Measurements from ENCODE around the gene MAP2K2.
A peak's percentile ranks its signal among the peaks of the same experiment; 100 is the strongest.
"Not testable (repeated sequence)": the region's sequence is repeated elsewhere in the genome, so short reads cannot be mapped to it uniquely, and the experiment has no call there.

MAP2K2 gene

DNA sequence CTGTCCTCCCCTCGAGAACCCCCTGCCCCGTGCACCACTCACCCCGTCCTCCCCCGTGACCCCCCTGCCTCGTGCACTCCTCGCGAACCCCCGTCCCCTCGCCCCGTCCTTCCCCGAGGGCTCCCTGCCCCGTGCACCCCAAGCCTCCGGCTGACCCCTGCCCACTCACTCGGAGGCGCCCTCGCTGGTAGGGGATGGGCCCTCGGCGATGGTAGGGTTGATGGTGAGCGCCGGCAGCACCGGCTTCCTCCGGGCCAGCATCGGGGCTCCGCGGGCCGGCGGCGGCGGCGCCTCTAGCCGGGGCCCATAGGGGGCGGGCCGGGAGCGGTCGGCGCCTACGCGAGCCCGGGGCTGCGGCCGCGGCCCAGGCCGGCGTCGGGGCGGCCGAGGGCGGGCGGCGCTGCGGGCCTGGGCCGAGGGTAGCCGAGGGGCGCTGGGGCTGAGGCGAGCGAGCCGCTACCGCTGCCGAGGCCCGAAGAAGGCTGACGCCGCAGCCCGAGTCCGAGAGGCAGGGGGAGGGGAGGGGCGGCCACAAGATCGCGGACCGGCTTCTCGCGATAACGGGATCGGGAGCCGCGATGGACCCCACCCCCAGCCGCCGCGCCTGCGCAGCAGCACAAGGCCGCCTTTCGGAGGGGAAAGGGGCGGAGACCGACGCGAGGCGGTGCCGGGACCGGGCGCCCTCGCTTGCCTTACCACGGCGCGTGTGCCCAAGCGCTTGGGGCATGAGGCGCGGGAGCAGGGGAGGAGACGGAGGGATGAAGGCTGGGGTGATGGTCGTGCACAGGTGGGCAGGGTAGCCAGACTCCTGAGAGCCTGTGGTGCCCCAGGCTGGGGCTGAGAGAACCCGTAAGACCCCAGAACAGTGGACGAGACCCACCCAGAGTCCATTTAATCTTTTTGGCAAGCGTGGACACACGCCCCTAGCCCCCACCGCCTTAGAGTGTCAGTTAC lies at the start of gene MAP2K2:
Gene MAP2K2 (minus strand): TSS at position 508 of the 954 bp plus-strand sequence. CDS start 247 bp downstream, at position 261.
- DNase-seq, result peak; percentile 91

DNA sequence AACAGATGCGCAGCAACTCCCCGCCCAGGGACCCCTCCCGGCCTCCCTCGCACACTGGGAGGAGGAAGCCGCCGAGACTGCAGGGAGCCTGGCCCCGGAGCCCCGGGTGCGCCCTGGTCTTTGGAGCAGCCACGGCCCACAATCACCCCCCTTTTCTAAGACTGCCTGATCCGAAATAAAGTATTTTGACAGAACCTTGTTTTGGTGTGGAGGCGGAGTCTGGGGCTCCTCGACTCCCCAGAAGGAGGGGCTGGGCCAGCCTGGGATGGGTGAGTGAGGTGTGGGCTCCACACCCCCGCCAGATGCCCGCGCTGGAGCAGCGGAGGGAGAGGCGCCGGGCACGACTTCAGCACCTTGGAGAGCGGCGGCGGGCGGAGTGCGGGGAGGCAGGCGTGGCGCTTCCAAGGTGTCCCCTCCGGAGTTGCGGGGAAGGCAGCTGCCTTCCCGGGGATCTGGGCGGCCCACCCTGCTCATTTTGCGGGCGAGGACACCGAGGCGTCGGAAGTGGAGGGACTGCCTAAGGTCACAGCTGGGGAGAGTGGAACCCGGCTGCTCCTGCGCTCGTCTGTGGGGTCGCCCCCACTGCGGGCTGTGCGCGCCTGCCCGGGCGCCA lies 49.0 kb upstream of the MAP2K2 start:
- peak; percentile 35 for DNase-seq

DNA sequence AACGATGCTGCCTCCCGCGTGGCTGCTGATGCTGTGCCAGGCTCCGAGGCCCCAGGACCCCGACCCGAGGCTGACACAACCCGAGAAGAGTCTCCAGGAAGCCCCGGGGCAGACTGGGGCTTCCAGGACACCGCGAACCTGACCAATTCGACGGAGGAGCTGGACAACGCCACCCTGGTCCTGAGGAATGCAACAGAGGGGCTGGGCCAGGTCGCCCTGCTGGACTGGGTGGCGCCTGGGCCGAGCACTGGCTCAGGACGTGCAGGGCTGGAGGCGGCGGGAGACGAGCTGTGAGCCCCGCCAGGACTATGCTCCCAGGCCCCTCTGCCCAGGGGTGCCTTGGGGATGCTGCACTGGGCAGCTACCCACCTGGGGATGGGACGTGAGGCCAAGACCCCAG lies 47.8 kb upstream of the MAP2K2 start:
- DNase-seq, result no peak

DNA sequence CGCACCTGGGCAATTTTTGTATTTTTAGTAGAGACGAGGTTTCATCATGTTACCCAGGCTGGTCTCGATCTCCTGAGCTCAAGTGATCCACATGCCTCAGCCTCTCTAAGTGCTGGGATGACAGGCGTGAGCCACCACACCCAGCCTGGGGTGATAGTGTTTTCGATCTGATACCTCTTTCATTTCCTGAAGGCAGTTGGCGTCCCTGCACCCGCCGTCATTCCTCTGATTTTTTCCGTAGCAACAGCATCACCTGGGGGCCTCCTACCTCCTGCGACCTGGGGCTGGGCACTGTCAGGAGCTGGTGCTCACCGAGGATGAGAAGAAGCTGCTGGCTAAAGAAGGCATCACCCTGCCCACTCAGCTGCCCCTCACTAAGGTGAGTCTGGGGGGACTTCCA lies 40.3 kb upstream of the MAP2K2 start:
- DNase-seq, result no peak

DNA sequence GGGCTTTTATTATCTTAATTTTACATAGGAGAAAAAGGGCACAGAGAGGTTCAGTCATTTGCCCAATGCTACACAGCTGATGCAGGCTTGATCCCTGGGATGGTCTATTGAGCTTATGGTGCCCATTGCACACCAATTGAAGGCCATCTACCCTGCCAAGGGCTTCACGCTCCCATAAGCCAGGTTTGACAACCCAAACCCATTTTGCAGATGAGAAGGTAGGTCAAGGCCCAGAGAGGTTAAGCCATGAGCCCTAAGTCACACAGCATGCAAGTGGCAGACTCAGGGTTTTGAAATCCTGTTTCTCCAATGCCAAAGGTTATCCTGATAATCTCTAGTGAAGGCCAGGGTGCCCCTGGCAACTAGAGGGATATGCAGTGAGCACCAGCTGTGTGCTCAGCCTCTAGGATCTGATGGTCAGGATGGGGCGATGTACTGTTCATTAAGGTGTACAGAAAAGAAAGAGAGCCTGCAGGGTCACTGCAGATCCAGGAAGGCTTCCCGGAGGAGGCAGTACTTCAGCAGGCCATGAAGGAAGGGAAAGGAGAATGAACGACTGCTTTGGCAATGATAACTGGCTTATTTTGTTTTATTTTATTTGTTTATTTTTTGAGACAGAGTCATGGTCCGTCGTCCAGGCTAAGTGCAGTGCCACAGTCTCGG lies 37.6 kb upstream of the MAP2K2 start:
- no peak for DNase-seq

DNA sequence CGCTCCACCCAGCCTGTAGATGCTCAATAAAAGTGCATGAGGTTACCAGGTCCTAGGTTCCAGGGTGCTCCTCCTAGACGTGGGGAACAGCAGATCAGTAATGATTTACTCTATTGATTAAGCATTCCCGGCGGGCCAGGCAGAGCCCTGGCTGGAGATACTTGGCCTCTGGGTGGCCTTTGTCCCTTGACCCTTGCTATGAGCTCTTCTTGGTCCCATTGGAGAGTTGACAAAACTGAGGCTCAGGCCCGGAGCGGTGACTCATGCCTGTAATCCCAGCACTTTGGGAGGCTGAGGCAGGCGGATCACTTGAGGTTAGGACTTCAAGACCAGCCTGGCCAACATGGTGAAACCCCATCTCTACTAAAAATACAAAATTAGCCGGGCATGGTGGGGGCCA lies 34.0 kb upstream of the MAP2K2 start:
- DNase-seq, result not testable (repeated sequence)

DNA sequence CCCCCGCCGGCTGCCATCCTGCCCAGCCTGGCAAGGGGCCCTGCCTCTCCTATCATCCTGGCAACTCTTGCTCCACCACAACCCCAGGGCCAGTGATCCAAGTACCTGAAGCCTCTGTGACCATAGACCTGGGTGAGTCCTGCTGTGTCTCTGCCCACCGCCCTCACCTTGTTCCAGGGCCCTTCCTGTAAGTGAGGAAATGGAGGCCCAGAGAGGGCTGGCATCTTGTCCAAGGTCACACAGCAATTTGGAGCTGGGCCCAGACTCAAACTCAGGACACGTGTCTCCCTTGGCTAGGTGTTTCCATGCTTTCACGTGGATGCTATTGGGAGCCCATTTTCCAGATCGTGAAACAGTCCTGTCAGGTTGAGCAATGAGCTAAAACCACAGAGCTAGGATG lies 33.2 kb upstream of the MAP2K2 start:
- no peak for DNase-seq

DNA sequence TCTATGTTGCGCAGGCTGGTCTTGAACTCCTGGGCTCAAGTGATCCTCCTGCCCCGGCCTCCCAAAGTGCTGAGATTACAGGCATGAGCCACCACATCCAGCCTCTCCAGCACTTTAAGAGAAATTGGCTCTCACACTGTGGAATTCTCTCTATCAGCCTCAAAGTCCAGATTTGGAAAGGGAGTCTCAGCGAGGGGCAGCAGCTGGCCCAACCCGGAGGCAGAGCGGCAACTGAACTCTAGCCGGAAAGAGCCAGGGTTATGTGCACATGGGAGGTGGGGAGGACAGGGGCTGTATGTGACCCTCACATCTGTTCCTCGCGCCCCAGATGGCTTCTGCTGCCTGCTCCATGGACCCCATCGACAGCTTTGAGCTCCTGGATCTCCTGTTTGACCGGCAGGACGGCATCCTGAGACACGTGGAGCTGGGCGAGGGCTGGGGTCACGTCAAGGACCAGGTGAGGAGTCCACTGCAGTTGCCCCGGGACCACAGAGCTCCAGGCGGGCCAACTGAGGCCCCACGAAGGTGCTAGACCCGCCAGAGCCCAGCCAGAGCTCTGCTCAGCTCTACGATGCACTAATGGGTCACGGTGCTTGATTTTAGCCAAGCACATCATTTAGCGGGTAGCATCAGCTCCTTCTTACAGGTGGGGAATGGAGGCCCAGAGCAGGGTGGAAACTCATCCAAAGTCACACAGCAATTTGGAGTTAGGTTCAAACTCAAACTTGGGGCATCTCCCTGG lies 30.8 kb upstream of the MAP2K2 start:
- DNase-seq, result no peak

DNA sequence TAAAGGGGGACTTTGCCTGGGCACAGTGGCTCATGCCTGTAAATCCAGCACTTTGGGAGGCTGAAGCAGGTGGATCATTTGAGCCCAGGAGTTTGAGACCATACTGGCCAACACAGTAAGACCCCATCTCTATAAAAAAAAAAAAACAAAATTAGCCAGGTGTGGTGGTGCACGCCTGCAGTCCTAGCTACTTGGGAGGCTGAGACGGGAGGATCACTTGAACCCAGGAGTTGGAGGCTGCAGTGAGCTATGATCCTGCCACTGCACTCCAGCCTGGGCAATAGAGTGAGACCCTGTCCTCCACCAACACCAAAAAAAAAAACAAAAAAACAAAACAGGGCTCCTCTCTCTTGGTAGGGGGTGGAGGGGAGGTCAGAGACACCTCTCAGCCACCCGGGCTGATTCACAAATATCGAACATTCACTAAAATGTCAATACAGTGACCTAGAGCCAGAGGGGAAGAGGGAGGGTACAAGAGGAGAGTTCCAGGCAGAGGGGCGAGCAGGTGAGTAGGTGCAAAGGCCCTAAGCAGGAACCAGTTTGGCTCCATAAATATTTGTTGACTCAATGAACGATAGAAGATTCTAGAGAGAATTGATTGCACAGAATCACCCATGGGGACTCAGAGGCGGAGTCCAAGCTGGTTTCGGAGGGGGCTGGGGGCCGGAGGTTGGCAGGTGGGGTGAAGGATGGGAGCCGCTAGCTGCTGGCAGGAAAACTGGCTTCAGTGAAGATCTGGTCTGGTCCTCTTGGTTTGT lies 28.5 kb upstream of the MAP2K2 start:
- DNase-seq, result no peak

DNA sequence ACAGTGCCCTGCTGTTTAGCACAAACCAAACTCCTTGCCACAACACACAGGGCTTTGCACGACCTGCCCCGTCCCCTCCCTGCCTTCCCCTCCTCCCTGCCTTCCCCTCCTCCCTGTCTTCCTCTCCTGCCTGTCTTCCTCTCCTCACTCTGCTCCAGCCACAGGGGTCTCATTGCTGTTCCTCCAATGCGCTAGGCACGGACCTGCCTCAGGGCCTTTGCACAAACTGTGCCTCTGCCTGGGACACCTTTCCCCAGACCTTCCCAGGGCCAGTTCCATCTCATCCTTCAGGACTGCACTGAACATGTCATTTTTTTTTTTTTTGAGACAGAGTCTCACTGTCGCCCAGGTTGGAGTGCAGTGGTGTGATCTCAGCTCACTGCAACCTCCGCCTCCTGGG lies 27.7 kb upstream of the MAP2K2 start:
- no peak for DNase-seq

DNA sequence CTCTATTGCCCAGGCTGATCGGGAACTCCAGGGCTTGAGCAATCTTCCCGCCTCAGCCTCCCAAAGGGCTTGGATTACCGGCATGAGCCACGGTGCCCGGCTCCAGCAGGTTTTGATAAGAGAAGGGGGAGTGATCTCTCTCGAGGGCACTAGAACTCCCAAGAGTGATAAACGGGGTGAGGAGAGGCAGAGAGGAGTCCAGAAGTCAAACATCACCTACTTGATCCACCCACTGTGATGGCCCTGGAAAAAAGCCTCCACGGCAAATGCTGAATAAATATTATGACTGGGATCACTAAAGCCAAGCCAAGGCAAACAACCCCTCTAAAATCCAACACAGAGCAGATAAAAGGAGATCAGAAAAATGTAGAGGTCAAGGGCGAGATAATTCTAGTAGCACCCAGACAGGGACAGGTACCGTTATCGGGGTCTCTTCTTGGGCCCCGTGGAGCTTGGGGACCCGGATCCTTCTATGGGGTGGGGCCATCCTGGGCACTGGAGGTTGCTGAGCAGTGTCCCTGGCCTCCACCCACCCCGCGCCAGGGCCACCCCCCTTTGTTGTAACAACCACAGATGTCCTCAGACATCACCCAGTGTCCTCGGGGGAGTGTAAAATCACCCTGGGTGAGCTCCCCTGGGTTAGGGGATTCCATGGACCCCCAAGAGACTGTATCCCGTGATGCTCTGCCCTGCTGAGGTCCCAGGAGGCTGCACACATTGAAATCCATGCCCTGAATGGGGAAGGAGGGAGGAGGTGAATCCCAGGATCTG lies 25.8 kb upstream of the MAP2K2 start:
- DNase-seq, result no peak

DNA sequence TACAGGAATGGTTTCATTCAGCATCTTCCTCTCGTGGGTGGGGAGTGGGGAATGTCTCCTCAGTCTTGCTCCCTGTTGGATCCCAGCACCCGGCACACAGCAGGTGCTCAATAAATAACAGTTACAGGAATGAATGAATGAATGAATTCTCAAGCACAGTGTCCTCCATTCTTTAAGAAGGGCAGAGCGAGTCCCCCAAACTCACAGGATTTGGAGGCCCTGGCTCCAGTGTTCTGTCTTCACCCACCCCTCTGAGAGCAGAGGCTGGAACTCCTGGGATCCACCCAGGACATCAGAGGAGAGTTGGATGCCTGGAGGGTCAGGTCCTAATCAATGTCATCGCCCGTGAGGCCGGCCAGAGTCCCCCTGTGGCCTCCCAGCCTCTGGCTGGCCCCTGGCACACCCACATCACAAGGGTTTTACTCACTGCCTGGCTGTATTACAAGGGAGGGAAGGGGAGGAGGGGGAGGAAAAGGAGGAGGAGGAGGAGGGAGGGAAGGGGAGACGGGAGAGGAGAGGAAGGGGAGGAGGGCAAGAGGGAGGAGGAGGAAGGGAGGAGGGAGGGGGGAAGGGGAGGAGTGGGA lies 20.8 kb upstream of the MAP2K2 start:
- peak; percentile 50 for DNase-seq

DNA sequence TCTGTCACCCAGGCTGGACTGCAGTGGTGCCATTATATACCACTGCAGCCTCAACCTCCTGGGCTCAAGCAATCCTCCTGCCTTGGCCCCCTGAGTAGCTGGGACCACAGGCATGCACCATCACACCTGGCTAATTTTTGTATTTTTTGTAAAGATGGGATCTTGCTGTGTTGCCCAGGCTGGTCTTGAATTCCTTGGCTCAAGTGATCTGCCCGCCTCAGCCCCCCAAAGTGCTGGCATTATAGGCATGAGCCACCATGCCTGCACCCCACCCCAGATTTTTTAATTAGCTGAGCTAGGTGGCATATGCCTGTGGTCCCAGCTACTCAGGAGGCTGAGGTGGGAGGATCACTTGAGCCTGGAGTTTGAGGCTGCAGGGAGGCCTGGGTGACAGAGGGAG lies 19.0 kb upstream of the MAP2K2 start:
- not testable (repeated sequence) for DNase-seq

DNA sequence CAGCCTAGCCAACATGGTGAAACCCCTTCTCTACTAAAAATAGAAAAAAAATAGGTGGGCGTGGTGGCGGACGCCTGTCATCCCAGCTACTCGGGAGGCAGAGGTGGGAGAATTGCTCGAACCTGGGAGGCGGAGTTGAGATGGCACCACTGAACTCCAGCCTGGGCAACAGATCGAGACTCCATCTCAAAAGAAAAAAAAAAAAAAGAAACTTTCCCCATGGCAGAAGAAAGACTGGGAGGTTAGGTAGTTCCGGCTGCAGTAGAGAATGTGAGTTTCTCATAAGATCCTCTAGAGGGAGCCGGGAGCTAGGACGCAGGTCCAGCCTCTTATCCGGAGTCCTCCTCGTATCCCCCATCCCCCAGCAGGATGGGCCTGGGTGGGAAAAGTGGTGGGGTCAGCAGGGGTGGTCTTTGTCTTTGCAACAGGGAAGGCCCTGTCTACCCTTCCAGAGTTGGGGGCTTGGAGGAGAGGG lies 16.4 kb upstream of the MAP2K2 start:
- peak; percentile 67 for DNase-seq

DNA sequence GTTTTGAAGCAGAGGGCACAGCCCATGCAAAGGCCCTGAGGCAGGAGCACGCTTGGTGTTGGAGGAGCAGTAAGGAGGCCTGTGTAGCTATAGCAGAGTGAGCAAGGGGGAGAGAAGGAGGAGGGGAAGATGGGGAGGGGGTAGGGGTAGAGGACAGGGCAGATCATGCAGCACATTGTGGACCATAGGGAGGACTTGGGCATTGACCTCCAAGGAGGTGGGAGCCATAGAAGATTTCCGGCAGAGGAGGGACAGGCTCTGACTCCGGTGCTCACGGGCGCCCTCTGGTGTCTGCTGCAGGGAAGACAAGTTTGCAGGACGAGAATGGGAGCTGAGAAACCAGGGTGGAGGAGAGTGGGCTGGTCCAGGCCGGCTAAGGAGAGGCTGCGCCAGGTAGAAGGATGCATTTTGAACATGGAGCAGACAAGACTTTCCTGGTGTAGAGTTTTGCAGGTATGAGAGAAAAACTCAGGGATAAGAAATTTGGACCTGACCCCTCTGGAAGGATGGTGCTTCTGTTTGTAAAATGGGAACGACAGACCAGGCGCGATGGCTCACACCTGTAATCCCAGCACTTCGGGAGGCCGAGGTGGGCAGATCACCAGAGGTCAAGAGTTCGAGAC lies 15.8 kb upstream of the MAP2K2 start:
- peak; percentile 70 for DNase-seq

DNA sequence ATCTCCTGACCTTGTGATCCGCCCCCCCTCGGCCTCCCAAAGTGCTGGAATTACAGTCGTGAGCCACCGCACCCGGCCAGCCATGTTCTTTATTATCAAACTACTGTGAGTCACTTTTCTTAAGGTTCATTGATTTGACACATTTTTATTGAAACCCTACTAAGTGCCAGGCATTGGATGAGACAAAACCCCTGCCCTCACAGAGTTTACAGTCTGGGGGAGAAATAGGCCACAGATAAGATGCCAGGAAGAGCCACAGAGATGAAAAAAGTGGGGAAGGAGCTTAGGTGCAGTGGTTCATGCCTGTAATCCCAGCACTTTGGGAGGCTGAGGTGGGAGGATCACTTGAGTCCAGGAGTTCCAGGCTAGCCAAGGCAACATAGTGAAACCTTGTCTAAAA lies 14.5 kb upstream of the MAP2K2 start:
- no peak for DNase-seq

DNA sequence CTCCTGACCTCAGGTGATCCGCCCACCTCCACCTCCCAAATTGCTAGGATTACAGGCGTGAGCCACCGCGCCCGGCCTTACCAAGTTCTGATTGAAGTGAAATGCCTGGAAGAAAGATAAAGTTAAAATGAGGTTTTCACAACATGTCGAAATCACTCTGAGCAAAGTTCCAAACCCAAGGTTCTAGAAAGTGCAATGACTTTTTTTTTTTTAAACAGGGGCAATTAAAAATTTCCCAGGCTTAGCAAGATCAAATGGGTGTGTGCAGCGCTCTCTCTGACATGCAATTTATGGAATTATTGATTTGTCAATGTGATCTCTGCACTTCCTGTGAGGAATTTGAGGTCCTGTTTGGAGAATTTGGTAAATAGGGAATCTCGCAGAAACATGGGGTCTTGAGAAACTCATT lies 12.8 kb upstream of the MAP2K2 start:
- no peak for DNase-seq

DNA sequence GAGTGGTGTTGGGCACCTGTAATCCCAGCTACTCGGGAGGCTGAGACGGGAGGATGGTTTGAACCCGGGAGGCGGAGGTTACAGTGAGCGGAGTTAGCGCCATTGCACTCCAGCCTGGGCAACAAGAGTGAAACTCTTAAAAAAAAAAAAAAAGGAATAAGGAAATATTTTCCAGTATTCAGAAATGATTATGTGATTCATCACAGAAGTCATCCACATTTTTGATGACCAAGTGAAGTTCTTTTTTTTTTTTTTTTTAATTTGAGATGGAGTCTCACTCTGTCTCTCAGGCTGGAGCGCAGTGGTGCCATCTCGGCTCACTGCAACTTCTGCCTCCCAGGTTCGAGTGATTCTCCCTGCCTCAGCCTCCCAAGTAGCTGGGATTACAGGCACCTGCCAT lies 11.5 kb upstream of the MAP2K2 start:
- not testable (repeated sequence) for DNase-seq

DNA sequence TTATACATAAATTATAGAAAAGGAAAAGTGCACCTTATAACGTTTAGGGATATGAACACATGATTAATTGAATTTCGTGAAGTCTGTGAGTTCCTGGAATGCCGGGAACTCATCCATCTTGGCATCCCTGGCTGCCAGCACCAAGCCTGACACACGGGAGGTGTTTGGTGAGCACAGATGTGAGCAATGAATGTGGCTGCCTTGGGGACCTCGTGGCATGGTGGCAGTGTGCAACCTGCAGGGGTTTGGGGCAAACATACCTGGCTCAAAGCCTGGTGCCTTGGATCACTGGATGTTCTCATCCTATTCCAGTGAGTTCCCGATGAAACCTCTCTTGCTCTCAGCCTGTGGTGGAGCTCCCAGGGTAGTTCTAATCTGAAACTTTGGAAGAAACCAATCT lies 10.4 kb upstream of the MAP2K2 start:
- DNase-seq, result no peak

DNA sequence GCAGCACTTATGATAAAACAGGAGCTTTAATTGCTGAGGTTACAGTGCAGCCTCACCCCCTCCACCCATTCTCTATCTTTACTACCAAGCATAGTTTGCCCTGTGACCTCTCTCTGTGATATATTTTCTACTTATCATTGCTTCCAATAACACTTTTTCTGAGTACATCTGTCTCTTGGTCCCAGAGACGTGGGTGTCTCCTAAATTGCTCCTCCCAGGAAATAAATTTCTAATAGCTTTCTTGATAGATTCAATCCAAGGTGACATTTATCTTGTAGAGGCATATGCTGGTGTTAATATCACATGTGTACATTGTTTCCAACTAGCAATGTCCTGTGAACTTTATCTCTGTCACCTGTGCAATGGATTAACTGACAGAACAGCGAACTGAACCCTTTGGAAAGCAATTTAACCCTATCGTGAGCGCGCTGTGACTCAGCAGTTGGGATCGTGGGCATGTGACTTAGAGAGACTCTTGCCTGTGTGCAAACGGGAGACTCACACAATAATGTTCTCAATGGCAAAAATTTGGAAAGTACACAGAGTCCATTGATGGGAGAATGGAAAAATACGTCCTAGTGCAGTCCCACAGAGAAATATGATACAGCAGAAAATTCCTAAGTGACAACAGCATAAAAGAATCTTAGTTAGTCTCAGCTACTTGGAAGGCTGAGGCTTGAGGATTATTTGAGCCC lies 7.0 kb upstream of the MAP2K2 start:
- peak; percentile 75 for DNase-seq

Measured in EL (cell line).